Activated T-helper 1 cell treated with anti-CD3 and anti-CD28 coated beads, Interleukin-12 subunit alpha, Interleukin-12 subunit beta, Interleukin-2, Interleukin-4 antibody, amounts not matched to agents 30 ng/mL and 10 ng/mL and 1 ng/mL, durations not matched to agents 14 hours and 24 hours and 36 hours (primary cell): ENCODE data around the gene TBXA2R. TPM values are rescaled to one million over a fixed set of nuclear protein-coding genes. Genes with fewer than 3 reads are reported as not detected.
A peak's percentile ranks its signal among the peaks of the same experiment; 100 is the strongest.

Experiments
- DNase-seq: peaks from one replicate; pipeline ENCODE4 v3.0.0; 2021; ENCODE audit warnings: low spot score
- H3K27ac Mint-ChIP-seq: one replicate; pipeline ENCODE4 v1.8.0; 2021; ENCODE audit warnings: mild to moderate bottlenecking, mixed read lengths
- H3K27me3 Mint-ChIP-seq: one replicate; pipeline ENCODE4 v1.8.0; 2022; ENCODE audit warnings: mild to moderate bottlenecking, moderate library complexity, mixed read lengths; ENCODE audit not compliant: insufficient read depth
- H3K36me3 Mint-ChIP-seq: one replicate; pipeline ENCODE4 v1.8.0; 2021; ENCODE audit warnings: low read depth, mixed read lengths
- H3K4me1 Mint-ChIP-seq: one replicate; pipeline ENCODE4 v1.8.0; 2021; ENCODE audit warnings: low read depth, mixed read lengths
- H3K4me3 Mint-ChIP-seq: one replicate; pipeline ENCODE4 v1.8.0; 2021; ENCODE audit warnings: mild to moderate bottlenecking, moderate library complexity, mixed read lengths
- H3K9me3 Mint-ChIP-seq: one replicate; pipeline ENCODE4 v1.8.0; 2021; ENCODE audit warnings: mixed read lengths
- intact Hi-C: fragments of 100-400 bp; cut with micrococcal nuclease; formaldehyde crosslinking; loops from one replicate; pipeline ENCODE4 v1.15.1; 2024
- total RNA-seq: library from RNA; stranded (reverse); gene quantifications from 2 replicates; pipeline ENCODE4 v1.2.3, GENCODE V29; 2022

The TBXA2R gene
- total RNA-seq, 1 donor from 2014 or later: 1.0 TPM

DNA sequence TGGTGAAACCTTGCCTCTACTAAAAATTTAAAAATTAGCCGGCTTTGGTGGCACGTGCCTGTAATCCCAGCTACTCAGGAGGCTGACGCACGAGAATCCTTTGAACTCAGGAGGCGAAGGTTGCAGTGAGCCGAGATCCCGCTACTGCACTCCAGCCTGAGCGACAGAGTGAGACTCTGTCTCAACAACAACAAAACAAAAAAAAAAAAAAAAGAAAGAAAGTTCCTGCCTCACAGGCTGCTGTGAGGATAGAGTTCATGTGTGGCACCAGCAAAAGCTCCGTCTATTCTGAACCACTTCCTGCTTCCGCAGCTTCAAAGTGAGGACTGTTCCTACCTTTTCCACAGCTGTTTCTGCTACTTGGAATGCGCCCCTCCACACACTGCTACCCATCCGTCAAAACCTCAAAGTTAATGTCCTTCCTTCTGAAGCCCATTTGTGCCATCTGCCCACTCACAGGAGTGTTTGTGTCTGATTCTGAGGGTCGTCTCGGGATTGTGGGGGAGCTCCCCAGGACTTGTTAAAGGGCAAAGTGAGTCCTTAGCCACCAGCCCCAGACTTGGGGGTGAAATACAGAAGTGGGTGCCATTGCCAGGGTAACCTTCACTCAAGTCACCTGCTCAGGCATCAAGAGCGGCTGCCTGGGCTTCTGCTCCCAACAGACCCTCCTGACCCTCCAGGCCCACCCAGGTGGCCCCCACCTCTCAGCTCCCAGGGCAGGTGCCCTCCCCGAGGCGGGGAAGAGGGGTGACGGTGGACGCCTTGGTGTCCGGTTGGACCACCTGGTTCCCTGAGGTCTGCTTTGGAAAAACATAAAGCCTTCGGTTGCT, 52.2 kb downstream of the TBXA2R start:
- peak; percentile 42 for DNase-seq
- Mint-ChIP-seq H3K27me3 (no peaks in the 10 kb centered on the region), H3K4me1 (peaks cover 36% of the 10 kb centered on the region), H3K4me3 (peak overlapping the region; percentile 96), H3K27ac (peak overlapping the region; percentile 63), H3K9me3 (no peaks in the 10 kb centered on the region), H3K36me3 (peaks cover 12% of the 10 kb centered on the region)
- intact Hi-C loops: loop anchor here (5.0 kb wide), 1 partner anchor 208 kb away; the partner anchor contains the start of genes APBA3 and MRPL54

DNA sequence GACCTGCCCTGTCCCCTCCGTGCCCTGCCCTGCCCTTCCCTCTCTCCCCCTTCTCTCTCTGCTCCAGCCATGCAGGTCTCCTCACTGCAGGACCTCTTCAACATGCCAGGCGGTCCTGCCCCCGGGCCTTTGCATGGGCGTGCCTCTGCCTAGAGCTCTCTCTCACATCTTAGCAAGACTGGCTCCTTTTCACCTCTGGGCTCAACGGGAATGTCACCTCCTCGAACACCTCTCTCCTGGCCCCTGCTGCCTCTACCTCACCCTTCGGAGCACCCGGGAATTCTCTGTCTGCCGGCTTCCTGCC, 54.9 kb downstream of the TBXA2R start:
- Mint-ChIP-seq H3K9me3 (no peaks in the 10 kb centered on the region), H3K36me3 (peaks cover 11% of the 10 kb centered on the region), H3K4me3 (no peak overlapping the region), H3K27ac (peak overlapping the region; percentile 29), H3K4me1 (peaks cover 29% of the 10 kb centered on the region), H3K27me3 (no peaks in the 10 kb centered on the region)
- intact Hi-C loops: no loop called here
- no peak for DNase-seq

DNA sequence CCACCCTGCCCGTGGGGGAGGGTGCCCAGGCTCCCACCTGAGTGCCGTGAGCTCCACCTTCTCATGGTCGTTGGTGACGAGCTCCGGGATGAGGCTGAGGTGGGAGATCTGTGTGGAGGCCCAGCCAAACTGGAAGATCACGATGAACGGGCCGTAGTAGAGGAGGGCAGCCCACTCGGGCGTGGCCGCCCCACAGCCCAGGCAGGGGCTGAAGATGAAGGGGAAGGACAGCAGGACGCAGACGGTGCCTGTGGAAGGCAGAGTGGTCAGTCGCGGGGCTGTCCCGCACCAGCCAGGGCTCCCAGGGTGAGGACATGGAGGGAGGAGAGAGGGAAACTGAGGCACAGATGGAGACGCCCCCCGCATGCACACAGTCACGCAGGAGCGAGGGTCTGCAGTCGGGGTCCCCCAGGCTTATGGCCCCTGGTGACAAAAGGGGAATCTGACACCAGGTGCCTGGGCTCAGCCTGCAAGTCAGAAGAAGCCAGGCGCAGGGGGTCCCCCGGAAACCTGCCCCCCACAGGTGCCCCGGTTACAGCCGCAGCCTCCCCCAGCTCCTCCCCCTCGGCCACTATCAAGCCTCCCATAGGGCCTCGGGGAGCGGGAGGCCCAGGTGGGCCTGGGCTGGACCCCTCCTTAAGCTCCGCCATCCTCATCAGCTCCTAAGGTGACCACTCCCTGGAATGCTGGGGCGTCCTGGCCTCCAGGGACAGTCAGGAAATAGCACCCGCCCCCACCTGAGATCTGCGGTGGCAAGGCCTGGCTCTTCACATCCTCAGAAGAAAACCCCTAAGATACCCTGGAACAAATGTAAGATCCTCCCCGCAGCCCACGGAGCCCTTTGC, 55.5 kb downstream of the TBXA2R start:
- peak overlapping the region; percentile 29 for H3K27ac Mint-ChIP-seq
- H3K27me3 Mint-ChIP-seq: no peaks in the 10 kb centered on the region
- DNase-seq: no peak
- intact Hi-C loops: no loop called here
- peaks cover 8% of the 10 kb centered on the region for H3K36me3 Mint-ChIP-seq
- H3K4me1 Mint-ChIP-seq: peaks cover 23% of the 10 kb centered on the region
- no peaks in the 10 kb centered on the region for H3K9me3 Mint-ChIP-seq
- H3K4me3 Mint-ChIP-seq: no peak overlapping the region

DNA sequence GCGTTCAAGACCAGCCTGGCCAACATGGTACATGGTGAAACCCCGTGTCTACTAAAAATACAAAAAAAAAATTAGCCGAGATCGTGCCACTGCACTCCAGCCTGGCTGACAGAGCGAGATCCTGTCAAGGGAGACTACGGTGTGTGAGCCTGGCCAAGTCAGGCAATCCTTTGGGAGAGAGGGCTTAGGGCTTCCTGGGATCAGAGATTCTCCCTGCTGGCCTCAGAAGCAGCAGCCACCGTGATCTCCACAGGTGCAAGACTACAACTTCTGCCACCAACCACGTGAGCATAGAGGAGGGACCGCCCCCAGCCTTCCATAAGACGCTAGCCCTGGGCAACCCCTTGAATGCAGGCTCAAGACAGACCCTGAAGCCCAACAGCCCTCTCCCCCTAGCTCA, 56.9 kb downstream of the TBXA2R start:
- intact Hi-C loops: no loop called here
- H3K9me3 Mint-ChIP-seq: no peaks in the 10 kb centered on the region
- no peak overlapping the region for H3K4me3 Mint-ChIP-seq
- DNase-seq: no peak
- H3K27ac Mint-ChIP-seq: no peak overlapping the region
- H3K36me3 Mint-ChIP-seq: peaks cover 10% of the 10 kb centered on the region
- H3K4me1 Mint-ChIP-seq: peaks cover 10% of the 10 kb centered on the region
- no peaks in the 10 kb centered on the region for H3K27me3 Mint-ChIP-seq

DNA sequence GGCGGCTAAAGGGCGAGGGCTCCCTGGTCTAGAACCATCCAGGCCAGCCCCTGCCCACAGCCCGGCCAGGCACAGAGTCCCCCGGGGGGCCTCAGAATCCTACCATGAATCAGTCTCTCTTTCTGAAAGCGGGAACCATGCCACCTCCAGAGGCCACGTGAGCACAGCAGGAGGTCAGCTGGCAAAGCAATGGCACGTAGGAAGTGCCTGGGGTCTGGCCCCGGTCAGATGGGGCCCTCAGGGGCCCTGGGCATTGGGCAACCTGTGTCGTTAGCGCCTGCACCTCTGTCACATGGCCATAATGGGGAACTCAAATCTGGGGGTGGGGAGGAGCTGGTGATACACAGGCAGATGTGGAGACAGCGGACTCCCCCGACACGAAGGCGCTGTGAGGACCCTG, 58.1 kb downstream of the TBXA2R start:
- H3K27me3 Mint-ChIP-seq: no peaks in the 10 kb centered on the region
- H3K4me3 Mint-ChIP-seq: no peak overlapping the region
- H3K9me3 Mint-ChIP-seq: no peaks in the 10 kb centered on the region
- H3K4me1 Mint-ChIP-seq: peaks cover 4% of the 10 kb centered on the region
- intact Hi-C loops: no loop called here
- DNase-seq: no peak
- peak overlapping the region; percentile 73 for H3K27ac Mint-ChIP-seq
- peaks cover 10% of the 10 kb centered on the region for H3K36me3 Mint-ChIP-seq

DNA sequence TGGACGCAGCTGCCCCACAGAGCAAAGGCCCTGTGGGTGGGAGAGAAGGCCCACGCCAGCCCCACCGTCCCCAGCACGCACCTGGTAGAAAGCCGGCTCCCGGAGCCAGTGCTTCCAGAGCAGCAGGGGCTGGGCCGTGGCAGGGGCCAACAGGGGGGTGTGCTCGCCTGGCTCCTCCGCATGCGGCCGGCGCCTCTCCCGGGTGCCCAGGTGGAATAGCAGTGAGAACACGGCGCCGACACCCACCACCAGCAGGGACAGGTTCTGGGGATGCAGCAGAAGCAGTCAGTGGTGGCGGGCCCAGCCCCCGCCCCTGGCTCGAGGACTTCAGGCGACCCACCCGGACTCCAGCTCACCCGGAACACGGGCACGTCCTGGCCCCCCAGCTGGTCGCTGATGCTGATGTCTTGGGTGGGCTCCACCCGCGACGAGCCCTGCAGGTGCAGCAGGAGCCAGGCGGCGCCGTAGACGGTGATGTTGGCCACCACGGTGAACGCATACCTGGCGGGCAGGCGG, 58.9 kb downstream of the TBXA2R start:
- H3K9me3 Mint-ChIP-seq: no peaks in the 10 kb centered on the region
- intact Hi-C loops: no loop called here
- no peaks in the 10 kb centered on the region for H3K27me3 Mint-ChIP-seq
- no peak for DNase-seq
- peaks cover 4% of the 10 kb centered on the region for H3K4me1 Mint-ChIP-seq
- H3K4me3 Mint-ChIP-seq: no peak overlapping the region
- peaks cover 10% of the 10 kb centered on the region for H3K36me3 Mint-ChIP-seq
- H3K27ac Mint-ChIP-seq: no peak overlapping the region

DNA sequence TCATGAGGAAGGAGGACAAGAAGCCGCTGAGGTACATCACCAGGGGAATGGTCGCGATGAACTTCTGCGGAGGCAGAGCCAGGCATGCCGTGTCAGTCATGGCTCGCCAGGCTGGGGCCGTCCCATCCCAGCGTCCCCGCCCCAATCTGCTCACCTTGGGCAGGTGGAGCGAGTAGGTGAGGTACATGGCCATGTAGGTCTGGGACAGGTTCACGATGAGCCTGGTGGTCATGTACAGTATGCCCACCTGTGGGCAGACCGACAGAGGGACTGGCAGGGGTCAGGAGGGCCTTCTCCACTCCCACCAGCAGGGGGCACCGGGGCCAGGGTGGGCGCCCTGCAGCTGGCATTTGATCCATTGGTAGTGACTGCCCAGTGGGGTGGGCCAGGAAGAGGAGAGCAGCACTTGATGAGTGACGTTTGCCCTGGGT, 59.4 kb downstream of the TBXA2R start:
- Mint-ChIP-seq H3K27ac (no peak overlapping the region), H3K27me3 (no peaks in the 10 kb centered on the region), H3K9me3 (no peaks in the 10 kb centered on the region), H3K36me3 (peaks cover 10% of the 10 kb centered on the region), H3K4me1 (peaks cover 4% of the 10 kb centered on the region), H3K4me3 (no peak overlapping the region)
- no peak for DNase-seq
- intact Hi-C loops: no loop called here

DNA sequence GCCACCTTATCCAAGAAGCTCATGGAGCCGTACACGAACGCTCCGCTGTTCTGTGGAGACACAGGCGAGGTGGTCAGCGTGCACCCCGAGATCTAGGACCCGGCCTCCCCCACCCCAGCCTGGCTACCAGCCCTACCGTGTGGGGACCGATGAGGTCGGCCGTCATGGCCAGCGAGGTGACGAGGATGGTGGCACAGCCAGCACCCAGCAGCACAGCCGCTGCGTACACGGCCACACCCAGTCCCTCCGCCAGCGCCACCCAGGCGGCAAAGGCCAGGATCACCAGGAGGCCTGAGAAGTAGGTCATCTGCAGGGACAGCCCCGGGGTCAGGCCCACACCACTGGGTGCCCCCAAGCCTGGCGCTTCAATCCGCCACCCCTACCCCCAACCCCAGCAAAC, 60.6 kb downstream of the TBXA2R start:
- no peaks in the 10 kb centered on the region for H3K27me3 Mint-ChIP-seq
- no peak overlapping the region for H3K27ac Mint-ChIP-seq

DNA sequence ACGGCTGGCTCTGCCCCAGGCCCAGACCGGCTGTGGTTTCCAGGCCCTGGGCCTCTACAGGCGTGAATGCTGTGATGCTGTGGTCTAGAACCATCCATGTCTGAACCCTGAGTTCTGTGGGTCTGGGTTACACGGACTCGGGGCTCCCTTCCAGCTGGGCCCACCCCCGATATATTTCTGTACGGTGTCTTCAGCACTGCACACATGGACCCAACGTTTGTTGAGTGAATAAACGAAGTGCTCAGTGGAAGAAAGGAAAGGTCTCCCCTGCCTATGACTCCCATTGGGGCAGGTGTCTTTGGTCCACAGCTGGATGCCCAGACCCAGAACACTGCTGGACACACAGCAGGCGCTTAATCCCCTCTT, 61.0 kb downstream of the TBXA2R start:
- no peak for DNase-seq
- Mint-ChIP-seq H3K4me3 (no peak overlapping the region), H3K36me3 (peaks cover 10% of the 10 kb centered on the region), H3K9me3 (no peaks in the 10 kb centered on the region), H3K27me3 (no peaks in the 10 kb centered on the region), H3K4me1 (no peaks in the 10 kb centered on the region), H3K27ac (peak overlapping the region; percentile 5)
- intact Hi-C loops: loop anchor here (1.0 kb wide), 1 partner anchor 161 kb away; no protein-coding TSS in a partner anchor

More for the DNA sequence above, 60.6 kb downstream of the TBXA2R start:
- Mint-ChIP-seq H3K4me1 (no peaks in the 10 kb centered on the region), H3K9me3 (no peaks in the 10 kb centered on the region), H3K4me3 (no peak overlapping the region), H3K36me3 (peaks cover 10% of the 10 kb centered on the region)
- intact Hi-C loops: no loop called here
- no peak for DNase-seq

DNA sequence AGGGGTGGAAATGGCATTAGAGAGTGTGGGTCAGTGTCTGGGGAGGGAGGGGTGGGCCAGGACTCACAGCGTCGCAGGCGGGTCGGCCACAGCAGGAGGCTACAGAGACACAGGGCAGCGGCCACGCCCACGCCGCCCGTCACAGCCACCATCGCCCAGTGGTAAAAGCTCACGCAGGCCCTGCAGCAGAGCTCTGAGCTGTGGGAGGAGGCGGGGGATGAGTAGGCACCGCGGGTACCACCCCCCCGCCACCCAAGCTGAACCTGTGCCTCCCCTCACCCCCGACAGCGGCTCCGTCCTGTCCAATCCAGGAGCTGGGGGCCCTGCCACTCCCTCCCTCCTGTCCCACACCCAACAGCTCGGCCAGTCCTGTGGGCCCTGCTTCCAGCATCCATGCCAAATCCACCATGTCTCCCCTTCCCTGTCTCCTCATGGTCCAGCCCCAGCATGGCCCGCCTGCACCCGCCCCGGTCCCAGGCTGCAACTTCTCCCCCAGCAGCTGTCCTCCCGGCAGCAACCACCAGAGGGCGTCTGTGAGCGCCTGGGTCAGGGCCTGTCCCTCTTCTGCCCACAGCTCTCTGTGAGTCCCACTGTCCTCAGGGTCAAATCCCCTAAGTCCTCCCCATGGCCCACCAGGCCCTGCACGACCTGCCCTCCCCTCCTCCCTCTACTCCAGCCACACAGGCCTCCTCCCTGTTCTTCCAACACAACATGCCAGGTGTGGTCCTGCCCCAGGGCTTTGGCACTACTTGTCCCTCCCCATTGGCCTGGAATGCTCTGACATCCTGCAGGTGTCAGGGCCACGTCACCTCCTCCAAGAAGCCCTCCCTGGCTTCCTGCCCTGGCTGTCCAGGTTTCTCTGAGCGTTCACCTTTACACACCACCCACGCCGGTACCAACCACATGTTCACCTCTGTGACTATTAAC, 61.7 kb downstream of the TBXA2R start:
- Mint-ChIP-seq H3K9me3 (no peaks in the 10 kb centered on the region), H3K4me3 (no peak overlapping the region), H3K4me1 (no peaks in the 10 kb centered on the region), H3K36me3 (peaks cover 10% of the 10 kb centered on the region), H3K27me3 (no peaks in the 10 kb centered on the region), H3K27ac (peak overlapping the region; percentile 5)
- intact Hi-C loops: loop anchor here (1.0 kb wide), 1 partner anchor 161 kb away; no protein-coding TSS in a partner anchor
- DNase-seq: peak; percentile 66
